HG03558 (cell line): ENCODE results near the gene NBAS.
"Not testable (repeated sequence)": the region's sequence is repeated elsewhere in the genome, so short reads cannot be mapped to it uniquely, and the experiment has no call there.

Source experiments
- ATAC-seq: cut with Tn5 transposase; IDR thresholded peaks from one replicate; pipeline ENCODE4 v1.9.1; 2021; ENCODE audit warnings: moderate number of reproducible peaks; ENCODE audit not compliant: unreplicated experiment; ENCODE audit errors: extremely low read depth

The NBAS gene

GRCh38 chr2:15538792-15539191 is 22.3 kb downstream of the NBAS start:
- no peak for ATAC-seq

- ATAC-seq = no peak
Measured at GRCh38 chr2:15533860-15534480, 27.2 kb downstream of the NBAS start.

GRCh38 chr2:15532996-15533395 is 28.1 kb downstream of the NBAS start:
- ATAC-seq = no peak

GRCh38 chr2:15531095-15531854 is 29.9 kb downstream of the NBAS start:
- no peak for ATAC-seq

GRCh38 chr2:15527074-15527739 is 33.9 kb downstream of the NBAS start:
- ATAC-seq = no peak

GRCh38 chr2:15521641-15522181 is 39.4 kb downstream of the NBAS start:
- no peak for ATAC-seq

- no peak for ATAC-seq
Measured at GRCh38 chr2:15520346-15520745, 40.8 kb downstream of the NBAS start.

GRCh38 chr2:15518759-15519158 is 42.4 kb downstream of the NBAS start:
- ATAC-seq = not testable (repeated sequence)

GRCh38 chr2:15517793-15518192 is 43.3 kb downstream of the NBAS start:
- ATAC-seq = no peak

GRCh38 chr2:15511686-15512085 is 49.4 kb downstream of the NBAS start:
- ATAC-seq = no peak

GRCh38 chr2:15510552-15510951 is 50.6 kb downstream of the NBAS start:
- no peak for ATAC-seq

- ATAC-seq = no peak
Measured at GRCh38 chr2:15510131-15510530, 51.0 kb downstream of the NBAS start.

GRCh38 chr2:15507697-15508096 is 53.4 kb downstream of the NBAS start:
- ATAC-seq = no peak

- no peak for ATAC-seq
Measured at GRCh38 chr2:15507061-15507460, 54.1 kb downstream of the NBAS start.

- ATAC-seq = no peak
Measured at GRCh38 chr2:15506229-15506819, 54.8 kb downstream of the NBAS start.

GRCh38 chr2:15504882-15505663 is 56.1 kb downstream of the NBAS start:
- no peak for ATAC-seq

- not testable (repeated sequence) for ATAC-seq
Measured at GRCh38 chr2:15499251-15499650, 61.9 kb downstream of the NBAS start.

- no peak for ATAC-seq
Measured at GRCh38 chr2:15498554-15498953, 62.6 kb downstream of the NBAS start.

GRCh38 chr2:15494877-15495276 is 66.3 kb downstream of the NBAS start:
- no peak for ATAC-seq

- ATAC-seq = no peak
Measured at GRCh38 chr2:15492773-15493325, 68.3 kb downstream of the NBAS start.
